Colon (tissue), 2 donors: ENCODE measurements around the gene ZEB2.

ENCODE experiments used
- FAIRE-seq: peaks from 2 replicates; lab custom pipeline; 2012; peaks lifted over from hg19 to GRCh38; lab: Jason Lieb, UNC
- donor health status: control.
- donor health status: control.

The ZEB2 gene

DNA sequence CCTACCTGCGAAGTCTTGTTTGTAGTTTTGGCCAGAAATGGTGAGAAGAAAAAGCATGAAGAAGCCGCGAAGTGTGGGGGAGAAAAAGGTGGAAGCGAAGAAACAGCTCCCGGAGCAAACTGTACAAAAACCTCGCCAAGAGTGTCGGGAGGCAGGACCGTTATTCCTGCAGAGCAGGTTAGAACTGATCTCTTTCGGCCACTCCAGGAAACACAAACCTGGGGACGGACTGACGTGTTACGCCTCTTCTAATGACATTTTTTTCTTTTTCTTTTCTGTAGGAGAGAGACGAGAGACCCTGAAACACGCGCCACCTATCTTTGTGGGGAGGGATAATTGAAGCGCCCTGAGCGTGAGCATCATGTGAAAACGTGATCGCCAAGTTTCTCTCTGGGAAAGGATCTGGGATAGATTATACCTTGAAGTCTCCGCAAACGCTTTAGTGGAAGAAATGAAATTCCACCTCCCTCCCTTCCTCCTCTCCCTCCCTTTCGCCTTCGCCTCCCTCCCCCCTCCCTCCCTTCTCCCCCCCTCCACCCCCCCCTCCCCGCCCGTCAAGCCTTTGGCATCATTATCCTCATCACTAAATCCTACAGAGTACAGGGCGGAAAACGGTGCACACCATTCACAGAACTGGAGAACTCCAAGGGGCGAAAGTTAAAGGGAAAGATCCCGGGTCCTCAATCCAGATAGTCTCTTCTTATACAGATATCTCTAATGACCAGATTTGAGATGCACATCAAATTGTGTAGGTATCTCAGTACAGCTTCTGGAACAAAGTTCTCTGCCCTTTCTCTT is at the start of gene ZEB2:
Gene ZEB2 (minus strand): TSS at position 186 of the 798 bp plus-strand sequence. CDS start 2,769 bp downstream, outside the sequence.
- FAIRE-seq, result no peak

DNA sequence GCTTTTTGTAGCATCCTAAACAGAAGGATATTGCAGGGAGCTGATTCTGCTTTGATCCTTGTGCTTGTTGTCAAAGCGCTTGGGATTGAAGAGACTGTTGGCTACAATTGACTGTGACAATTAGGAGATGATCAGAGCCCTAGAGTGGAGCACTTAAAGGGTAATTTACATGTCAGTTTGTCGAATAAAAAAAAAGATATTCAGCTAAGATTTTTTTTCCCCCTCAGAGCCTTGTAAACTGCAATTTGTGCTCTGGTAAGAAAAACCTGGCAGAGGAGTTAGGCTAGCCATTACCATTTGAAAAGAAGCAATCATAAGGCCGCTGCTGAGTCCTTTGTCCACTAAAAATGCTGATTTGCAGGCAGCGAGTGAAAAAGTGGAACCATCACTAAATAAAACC is 47.8 kb upstream of the ZEB2 start:
- FAIRE-seq, result no peak

DNA sequence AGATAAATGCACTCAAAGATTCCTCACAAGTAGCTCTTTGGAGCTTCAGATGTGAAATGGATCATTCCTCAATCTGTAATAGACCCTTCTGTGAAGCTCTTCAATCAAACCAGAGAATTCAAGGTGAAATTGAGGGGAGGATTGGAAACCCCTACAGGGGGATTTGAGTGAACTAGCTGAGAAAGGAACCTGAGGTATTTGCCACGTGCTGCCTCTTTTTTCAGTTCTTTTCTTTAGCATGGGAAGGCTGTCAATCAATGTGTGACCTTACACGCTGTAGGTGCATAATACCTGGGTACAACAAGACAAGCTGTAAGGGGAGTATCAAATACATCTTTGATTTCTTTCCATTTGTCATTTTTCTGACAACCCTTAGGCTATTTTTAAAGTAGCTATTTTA is 46.5 kb upstream of the ZEB2 start:
- FAIRE-seq, result no peak

DNA sequence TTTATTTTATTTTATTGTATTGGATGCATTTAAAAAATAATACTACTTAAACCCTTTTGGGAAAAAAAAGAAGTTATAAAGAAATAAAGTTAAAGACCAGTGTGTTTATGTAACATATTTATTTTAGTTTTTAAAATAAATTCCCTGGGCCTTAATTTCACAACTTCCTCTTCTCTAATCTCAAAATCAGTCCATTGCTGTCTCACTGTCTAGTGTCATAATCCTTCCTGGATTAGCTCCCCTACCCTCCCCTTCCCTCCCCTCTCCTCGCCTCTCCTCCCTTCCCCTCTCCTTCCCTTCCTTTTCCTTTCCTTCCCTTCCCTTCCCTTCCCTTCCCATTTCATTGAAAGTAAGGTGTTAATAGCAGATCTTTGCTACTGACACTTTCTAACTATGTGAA is 40.3 kb upstream of the ZEB2 start:
- no peak for FAIRE-seq

DNA sequence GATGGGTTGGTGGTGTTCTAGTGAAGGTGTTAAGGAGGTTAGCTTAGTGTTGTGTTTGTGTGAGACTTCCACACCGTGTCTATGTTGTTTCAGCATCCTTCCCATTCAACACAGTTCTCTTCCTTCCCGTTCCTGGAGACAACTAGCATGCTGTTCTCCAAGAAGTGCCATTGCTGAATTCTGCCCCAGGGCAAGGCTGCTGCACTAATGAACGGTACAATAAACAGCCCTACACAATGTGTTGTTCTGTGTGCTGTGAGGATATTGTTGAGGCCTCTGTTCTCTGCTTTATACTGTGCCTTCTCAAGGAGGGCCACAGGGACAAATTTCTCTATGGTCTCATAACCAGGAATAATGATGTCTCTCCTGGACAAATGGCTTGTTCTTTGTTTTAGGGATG is 39.8 kb upstream of the ZEB2 start:
- FAIRE-seq, result no peak

DNA sequence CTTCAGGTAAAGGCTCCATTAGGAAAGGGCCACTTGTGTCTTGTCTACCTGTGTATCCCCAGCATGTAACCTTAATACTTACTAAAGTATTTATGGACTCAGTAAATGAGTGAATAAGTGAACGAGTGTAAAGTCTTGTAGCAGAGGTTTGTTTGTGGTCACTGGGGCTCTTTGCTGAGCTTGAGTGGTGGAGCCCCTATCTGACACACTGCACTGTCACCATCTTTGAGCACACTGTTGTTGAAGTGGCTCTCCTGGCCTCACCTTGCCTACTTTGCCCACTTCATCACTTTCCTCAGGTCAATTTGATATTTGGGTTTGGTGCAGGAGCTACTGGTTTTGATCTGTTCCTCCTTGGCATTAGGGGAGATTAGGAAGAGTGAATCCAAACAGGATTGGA is 39.3 kb upstream of the ZEB2 start:
- no peak for FAIRE-seq

DNA sequence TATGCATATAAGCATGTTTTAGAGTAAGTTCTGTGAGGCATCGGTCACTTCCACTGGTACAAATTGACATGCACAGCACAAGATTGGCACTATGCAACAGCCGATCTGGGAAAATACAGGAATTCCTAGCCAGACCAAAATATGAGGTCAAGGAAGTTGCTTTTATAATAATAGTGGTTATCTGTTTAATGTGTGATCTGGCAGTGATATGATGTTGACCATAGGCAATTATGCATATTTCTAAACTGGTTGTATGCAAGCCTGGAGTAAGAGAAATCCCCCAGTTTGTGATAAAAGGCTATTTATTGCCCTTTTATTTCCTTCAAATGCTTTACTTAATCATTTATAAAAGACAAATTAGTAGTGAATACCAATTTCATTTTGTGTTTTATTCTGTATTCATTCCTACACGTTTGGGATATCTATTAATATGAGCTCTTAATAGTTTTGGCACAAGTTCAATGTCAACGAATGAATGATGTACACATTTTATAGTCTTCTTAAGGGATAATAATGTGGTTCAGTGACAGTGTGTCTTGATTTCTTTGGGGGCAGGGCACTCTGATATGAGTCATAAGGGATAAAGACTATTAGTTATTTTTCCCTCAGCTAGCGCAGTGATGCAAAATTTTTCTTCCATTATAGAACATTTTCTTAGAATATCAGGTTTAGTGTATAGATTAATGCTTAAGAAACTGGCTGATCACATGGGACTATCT is 34.7 kb upstream of the ZEB2 start:
- FAIRE-seq, result no peak

DNA sequence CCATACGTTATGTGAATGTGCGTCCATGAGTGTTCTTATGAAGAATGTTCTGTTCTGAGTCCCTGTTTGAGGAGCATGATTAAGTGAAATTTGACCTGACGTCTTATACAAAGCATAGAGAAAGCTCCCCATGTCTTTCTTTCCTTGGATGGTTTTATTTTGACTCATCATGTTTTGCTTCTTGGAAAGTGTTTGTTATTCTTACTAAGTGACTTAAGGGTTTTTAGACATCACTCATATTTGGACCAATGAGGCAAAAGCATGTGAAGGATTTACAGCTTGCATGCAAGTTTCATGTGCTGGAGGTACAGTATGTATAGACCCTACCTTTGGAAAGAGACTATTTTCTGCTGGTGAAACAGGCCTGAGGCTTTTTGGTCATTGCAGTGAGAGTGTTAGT is 33.5 kb upstream of the ZEB2 start:
- no peak for FAIRE-seq

DNA sequence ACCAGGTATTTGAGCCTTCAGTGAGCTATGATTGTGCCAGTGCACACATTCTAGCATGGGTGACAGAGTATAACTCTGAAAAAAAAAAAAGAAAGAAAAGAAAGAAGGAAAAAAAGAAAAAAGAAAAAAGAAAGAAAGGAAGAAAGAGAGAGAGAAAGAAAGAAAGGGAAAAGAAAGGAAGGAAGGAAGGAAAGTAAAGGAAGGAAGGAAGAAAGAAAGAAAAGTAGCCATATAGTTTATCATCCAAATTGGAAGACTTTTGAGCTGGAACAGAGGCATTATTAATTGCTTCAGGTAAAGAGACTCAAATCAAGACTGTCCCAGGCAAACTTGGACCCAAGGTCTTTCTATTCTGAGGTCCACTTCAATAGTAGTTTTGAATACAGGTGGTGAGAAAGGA is 32.9 kb upstream of the ZEB2 start:
- FAIRE-seq, result no peak

DNA sequence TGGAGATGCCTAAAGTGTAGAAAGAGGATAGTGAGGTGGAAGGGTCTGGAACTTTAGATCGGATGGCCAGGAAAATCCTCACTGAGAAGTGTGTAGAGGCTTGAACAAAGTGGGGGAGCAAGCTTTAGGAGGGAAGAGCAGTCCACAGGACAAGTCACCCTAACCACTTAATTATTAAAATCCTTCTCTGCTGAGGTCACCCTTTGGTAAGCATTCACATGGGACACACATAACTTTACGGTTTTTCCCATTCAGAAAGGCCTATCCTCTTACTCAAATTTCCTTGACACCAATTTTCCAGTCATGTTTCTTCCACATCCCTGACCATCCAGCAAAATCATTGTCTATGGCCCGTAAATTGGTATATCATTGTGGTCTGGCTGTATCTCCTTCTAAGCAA is 31.0 kb upstream of the ZEB2 start:
- FAIRE-seq, result no peak

DNA sequence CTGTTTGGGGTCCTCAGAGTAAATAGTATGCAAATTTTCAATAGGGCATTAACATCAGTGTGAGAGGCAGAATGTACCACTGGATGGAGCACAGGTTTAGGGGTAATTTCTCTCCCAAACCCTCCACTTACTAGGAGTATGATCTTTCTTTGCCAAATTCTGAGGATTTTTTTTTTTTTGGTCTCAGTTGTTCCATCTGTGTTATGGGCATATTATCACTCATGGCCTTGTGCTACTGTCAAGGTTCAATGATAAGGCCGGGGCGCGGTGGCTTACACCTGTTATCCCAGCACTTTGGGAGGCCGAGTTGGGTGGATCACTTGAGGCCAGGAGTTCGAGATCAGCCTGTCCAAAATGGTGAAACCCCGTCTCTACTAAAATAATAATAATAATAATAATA is 30.2 kb upstream of the ZEB2 start:
- no peak for FAIRE-seq

DNA sequence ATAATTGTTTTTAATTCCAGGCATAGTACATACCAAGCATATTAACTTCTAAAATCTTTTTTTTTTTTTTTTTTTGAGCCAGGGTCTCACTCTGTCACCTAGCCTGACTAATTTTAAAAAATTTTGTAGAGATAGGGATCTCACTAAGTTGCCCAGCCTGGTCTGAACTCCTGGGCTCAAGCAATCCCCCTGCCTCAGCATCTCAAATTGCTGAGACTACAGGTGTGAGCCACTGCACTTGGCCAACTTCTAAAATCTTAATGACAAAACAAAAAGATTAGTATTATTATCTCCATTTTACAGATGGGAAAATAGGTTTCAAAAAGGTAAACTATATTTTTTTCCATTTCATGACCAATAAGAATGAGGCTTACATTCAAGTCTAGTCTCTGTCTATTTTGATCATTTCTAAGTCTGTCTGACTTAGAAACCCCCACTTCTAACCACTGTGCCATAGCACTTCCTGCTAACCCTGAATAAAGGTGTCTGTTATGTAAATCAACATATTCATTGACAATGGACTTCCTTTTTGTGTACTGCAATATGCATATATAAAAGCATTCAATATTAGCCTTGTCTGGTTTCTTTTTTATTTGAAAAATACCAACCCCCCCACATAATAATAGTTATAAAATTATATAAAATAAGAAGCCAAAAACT is 28.7 kb upstream of the ZEB2 start:
- no peak for FAIRE-seq

DNA sequence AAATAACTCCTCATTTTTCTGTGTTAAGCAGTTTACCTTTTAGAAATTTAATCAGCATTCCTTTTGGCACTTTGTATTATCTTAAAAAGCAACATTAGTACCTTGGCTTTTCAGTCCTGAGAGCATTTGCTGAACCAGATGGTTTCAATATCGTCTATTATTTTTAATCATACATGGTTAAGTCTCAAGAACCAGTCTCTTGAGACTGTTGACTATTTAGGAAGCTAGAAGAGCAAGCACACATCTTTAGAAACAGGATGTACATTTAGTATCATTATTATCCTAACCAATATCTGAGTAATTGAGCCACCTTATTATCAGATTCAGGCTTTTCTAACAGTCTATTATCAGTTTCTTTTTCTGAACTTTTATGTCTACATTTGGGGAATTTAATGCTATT is 28.2 kb upstream of the ZEB2 start:
- no peak for FAIRE-seq

DNA sequence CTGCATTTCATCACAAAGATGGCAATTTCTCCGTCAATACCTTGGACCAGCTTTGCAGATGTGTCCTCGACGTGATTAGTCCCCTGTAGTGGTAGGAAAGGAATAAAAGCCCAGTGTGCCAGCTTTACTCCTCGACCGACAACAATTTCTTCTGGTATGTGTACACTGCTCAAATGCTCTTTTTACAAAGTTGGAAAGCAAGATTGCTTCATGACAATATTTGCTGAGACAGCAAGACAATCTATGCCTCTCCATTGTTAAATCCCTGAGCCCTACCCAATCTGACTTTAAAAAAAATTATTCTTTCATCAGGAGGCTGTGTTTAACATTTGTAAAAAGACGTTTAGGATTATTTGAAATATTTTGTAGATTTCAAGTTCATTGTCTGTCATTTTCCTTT is 27.6 kb upstream of the ZEB2 start:
- no peak for FAIRE-seq

DNA sequence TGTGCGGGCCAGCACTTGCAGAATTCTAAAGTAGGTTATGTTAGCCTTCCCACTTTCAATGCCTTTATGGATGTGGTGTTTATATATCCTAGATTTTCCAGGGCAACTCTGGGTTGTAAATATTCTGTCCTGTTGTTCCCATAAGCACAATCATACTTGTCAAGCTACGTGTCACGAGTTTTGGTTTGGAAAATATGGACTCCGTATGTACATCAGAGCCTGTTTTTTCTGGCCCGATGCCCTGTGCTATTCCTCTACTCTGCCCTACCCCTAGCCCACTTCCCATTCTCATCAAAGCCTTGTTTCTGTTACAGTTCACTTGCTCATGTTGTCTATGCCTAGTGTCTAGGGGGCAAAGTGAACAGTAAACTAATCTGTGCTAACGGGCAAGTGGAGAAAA is 27.0 kb upstream of the ZEB2 start:
- no peak for FAIRE-seq

DNA sequence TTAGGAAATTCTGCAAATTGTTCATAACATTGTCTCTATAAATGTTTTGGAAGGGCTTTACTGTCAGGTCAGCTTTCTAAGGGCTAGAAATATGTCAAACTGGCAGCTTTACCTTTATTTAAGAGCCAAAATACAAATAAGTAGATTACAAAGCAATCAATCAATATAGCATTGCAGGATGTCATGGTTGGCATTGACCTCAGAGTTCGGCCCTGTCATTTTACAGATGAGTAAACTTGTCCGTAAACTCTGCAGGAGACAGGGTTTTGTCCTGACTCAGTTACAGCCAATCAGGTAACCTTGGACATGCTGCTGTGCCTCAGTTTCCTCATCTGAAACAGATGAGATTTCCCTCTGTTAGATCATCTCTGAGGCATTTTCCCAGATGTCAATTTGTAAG is 25.9 kb upstream of the ZEB2 start:
- no peak for FAIRE-seq

DNA sequence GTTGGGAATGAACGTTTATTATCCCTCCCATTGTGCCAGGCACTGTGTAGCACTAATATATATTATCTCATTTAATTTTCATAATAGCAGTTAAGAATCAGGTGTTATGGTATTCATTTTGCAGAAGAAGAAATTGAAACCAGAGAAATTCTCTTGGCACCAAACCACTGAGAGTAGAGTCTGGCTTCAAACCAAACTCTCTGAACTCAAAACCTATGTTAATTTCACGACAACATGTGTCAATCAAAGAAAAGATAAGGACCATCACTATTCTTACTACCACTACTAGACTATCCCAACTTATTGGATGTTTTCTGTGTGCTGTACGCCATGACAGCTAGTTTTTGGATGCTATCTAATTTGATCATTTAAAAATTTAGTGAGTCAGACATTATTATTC is 24.1 kb upstream of the ZEB2 start:
- FAIRE-seq, result no peak

DNA sequence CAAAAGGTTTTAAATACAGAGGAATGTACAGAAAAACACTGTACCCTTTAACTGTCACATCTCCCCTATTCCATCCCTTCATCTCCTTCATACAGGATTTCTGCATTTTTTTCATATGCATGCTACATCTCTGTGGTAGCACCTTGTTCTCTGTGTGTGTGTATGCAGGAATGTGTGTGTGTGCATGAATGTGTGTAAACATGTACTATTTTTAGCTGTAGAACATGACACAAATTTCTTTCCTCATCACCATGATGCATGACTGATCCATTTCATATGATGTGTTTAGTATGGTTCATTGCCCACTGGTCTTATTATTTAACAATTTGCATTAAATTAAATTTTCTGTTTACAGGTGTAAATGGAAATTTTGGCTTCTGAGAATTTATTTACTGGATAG is 21.5 kb upstream of the ZEB2 start:
- no peak for FAIRE-seq

DNA sequence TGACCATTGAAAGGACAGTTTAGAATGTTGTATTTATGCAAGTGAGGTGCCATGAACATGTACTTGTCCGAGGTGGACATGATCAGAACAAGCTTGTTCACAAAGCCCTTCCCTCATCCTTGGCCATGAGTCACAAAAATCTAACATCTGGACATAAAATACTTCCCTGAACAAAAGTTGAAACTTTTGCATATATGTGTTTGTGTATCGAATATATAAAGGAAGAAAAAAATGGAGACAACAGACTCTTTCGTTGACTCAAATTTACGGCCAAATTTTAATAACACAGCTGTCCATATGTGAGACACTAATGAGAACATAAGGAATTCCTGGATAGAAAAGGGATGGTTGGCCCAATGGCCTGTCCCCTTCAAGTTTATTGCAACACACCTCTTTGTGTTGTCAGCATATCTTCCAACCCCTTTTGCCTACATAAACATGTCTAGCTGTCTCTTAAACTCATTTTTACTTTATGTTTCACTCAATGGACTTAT is 19.4 kb upstream of the ZEB2 start:
- FAIRE-seq, result no peak

DNA sequence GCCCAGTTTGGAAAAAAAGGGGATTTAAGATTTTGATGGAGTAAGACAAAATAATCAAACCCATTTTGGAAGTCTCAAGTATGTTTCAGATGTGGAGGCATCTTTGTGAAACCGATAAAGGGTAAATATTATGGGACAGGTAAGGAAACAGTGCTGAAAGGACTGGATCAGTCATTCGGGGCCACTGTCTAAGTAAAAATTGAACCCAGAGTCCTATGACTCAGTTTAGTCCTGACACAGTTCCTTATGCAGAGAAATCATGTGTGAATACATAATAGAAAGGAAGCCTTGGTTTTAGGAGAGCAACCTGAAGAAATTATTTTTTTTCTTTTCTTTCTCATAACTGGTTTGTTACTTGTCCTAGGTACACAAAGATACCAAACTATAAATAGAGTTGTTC is 15.4 kb upstream of the ZEB2 start:
- no peak for FAIRE-seq

DNA sequence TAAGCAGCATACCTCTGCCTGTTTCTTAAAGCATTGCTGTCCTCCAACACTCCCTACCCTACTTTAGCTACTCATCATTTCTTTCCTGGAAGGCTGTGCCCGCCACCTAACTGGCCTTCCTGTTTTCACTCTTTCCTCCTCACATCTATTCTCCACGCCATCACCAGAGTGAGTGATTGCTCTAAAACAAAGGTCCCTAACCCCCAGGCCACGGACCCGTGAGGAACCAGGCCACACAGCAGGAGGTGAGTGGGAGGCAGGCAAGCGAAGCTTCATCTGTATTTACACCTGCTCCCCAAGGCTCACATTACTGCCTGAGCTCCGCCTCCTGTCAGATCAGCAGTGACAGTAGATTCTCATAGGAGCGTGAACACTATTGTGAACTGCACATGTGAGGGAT is 13.3 kb upstream of the ZEB2 start:
- FAIRE-seq, result no peak

DNA sequence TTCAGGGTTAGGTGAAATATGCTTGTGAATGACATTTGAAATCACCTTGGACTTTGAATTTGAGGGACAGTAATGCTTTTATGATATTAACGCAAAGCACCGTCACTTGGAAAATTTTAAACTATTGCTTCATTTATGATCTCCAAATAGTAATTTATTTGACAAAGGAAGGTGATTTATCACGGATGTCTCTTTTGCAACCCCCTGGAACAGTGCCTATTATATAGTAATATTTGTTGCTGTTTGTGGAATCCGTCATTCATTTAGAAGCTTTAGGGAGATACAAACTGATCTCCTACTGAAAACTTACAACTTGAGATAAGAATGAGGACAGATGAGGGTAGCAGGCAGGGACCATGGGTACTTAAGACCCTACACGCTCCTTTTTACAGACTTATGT is 10.7 kb upstream of the ZEB2 start:
- no peak for FAIRE-seq

DNA sequence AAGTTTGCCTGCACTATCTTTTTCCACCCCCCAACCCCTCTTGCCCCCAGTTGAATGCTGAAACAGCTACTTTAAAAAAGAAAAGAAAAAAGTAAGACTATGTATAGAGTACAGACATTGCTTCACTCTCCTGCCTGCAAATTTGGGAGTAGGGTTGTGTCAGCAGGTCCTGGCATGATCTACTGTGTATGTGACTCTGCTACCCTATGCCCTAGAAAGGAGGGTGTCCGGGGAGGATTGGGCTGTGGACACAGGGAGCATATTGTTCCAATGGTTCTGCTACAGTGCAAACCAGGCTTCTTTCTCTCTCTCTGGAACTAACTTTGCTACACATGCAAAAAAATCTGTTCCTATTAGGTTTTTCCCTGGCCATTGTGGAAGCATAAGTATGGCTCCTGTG is 9.9 kb upstream of the ZEB2 start:
- FAIRE-seq, result no peak
